ENCODE results near the gene TOX2.

TOX2 gene

DNA sequence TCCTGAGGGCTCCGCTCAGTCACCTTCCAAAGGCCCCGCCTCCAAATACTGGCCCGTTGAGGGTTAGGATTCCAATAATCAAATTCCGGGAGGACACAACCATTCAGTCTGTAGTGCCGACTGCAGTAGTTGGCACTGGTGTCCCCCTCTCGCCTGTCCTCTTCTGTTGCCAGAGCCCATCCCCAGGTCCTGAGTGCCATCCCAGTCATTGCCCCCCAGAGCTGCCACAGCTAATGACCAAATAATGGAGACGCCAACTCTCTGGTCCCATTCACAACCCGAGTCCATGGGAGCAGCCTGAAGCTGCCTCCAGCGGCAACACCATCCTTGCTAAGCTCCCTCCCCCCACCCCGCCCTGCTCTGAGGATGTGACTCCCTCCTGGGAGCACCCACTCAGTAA, 156.4 kb downstream of the TOX2 start:
- H3K4me1 Mint-ChIP-seq = peaks cover 6% of the 10 kb centered on the region
- no peak for TF ChIP-seq CTCF (IDR thresholded peaks at IDR 0.05)
- H3K9me3 Mint-ChIP-seq = no peaks in the 10 kb centered on the region
- H3K4me3 Mint-ChIP-seq = no peak overlapping the region
- no peaks in the 10 kb centered on the region for H3K36me3 Mint-ChIP-seq (ENCODE audit: low read depth)
- no peak overlapping the region for H3K27ac Mint-ChIP-seq
- DNase-seq = no peak
- H3K27me3 Mint-ChIP-seq (ENCODE audit: low read depth, poor library complexity) = peaks cover 19% of the 10 kb centered on the region

DNA sequence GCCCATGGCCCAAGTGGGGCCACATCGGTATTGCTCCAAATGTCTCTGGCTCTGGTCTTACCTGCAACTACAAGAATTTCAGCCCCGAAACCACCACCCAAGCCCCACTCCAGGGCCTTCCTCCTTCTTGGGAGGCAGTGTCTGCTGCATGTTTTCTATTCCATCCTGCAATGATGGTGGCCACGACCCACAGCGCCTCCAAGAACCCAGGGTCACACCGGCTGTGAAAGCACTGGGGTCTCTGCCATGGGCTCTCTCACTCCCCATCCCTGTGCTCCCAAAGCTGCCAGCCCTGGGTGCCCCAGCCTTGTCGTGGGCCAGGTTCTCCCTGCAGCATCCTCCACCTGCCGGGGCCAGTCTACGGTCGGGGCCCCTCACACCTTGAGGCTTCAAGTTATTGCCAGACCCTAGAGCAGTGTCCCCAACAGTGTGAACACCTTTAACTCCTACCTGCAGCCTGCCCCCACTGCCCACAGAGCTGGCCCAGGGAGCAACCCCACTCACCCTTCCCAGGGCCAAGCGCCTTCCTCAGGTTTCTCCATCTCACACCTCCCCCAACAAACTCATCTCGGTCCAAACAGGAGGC, 157.0 kb downstream of the TOX2 start:
- no peak overlapping the region for H3K27ac Mint-ChIP-seq
- H3K36me3 Mint-ChIP-seq (ENCODE audit: low read depth) = no peaks in the 10 kb centered on the region
- H3K4me3 Mint-ChIP-seq = no peak overlapping the region
- peaks cover 20% of the 10 kb centered on the region for H3K27me3 Mint-ChIP-seq (ENCODE audit: low read depth, poor library complexity)
- peaks cover 6% of the 10 kb centered on the region for H3K4me1 Mint-ChIP-seq
- H3K9me3 Mint-ChIP-seq = no peaks in the 10 kb centered on the region
- no peak for DNase-seq
- no peak for TF ChIP-seq CTCF (IDR thresholded peaks at IDR 0.05)

DNA sequence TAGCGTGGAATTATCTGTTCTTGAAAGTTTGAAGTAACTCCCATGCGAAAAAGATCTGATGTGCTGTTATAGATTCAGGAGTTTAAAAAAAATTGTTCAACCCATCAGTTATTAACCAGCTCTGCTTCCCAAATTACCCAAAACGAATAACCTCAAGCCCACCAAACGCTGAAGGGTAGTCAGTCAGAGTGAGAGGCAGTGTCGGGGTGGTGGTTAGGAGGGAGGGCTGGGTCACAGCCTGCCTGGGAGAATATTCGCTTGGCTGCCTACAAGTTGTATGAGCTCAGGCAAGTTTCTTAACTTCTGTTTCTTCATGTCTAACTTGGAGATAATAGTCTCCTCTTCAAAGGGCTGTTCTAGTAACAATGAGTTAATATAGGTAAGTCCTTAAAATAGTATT, 157.7 kb downstream of the TOX2 start:
- DNase-seq = no peak
- no peak overlapping the region for H3K4me3 Mint-ChIP-seq

GRCh38 chr20:44073011-44073674, 158.5 kb downstream of the TOX2 start:
- DNase-seq = no peak
- no peak for TF ChIP-seq CTCF (IDR thresholded peaks at IDR 0.05)
- Mint-ChIP-seq H3K36me3 (ENCODE audit: low read depth) (no peaks in the 10 kb centered on the region), H3K27ac (no peak overlapping the region), H3K9me3 (no peaks in the 10 kb centered on the region), H3K27me3 (ENCODE audit: low read depth, poor library complexity) (peaks cover 19% of the 10 kb centered on the region), H3K4me1 (peaks cover 6% of the 10 kb centered on the region), H3K4me3 (no peak overlapping the region)

More for the DNA sequence above, 157.7 kb downstream of the TOX2 start:
- peaks cover 20% of the 10 kb centered on the region for H3K27me3 Mint-ChIP-seq (ENCODE audit: low read depth, poor library complexity)
- no peaks in the 10 kb centered on the region for H3K9me3 Mint-ChIP-seq
- peaks cover 6% of the 10 kb centered on the region for H3K4me1 Mint-ChIP-seq
- TF ChIP-seq CTCF (IDR thresholded peaks at IDR 0.05) = no peak
- no peaks in the 10 kb centered on the region for H3K36me3 Mint-ChIP-seq (ENCODE audit: low read depth)
- H3K27ac Mint-ChIP-seq = no peak overlapping the region

- H3K4me3 Mint-ChIP-seq = no peak overlapping the region
- no peaks in the 10 kb centered on the region for H3K9me3 Mint-ChIP-seq
- H3K36me3 Mint-ChIP-seq (ENCODE audit: low read depth) = no peaks in the 10 kb centered on the region
- peaks cover 6% of the 10 kb centered on the region for H3K4me1 Mint-ChIP-seq
- H3K27ac Mint-ChIP-seq = no peak overlapping the region
- TF ChIP-seq CTCF (IDR thresholded peaks at IDR 0.05) = no peak
- H3K27me3 Mint-ChIP-seq (ENCODE audit: low read depth, poor library complexity) = peaks cover 15% of the 10 kb centered on the region
- DNase-seq = no peak
These were observed 159.0 kb downstream of the TOX2 start for GRCh38 chr20:44073675-44074071.
